NCI-H526 treated with DMSO at 0.1 percent for 48 hours (cell line): ENCODE measurements around the gene SEMA3C.

Experiments used
- DNase-seq: peaks from one replicate; lab custom pipeline; 2025; lab: John Stamatoyannopoulos, UW

Gene SEMA3C

DNA sequence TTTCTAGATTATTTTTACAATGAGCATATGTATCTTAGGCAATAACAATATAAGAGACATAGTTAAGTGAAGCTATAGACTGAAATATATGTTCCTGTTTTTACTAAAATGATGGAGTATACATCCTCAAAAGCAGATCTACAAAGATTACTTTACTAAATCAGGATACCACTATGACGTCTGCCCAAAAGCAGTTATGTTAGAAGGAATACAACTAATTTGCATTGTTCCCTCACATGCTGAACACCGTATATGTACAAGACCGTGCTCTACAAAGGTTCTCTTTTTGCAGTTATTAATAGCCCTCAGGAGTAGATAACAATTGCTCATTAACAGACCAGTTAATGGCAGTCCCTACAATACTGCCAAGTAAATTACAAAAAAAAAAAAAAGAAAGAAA is 143.0 kb downstream of the SEMA3C start:
- peak; percentile 58 for DNase-seq

DNA sequence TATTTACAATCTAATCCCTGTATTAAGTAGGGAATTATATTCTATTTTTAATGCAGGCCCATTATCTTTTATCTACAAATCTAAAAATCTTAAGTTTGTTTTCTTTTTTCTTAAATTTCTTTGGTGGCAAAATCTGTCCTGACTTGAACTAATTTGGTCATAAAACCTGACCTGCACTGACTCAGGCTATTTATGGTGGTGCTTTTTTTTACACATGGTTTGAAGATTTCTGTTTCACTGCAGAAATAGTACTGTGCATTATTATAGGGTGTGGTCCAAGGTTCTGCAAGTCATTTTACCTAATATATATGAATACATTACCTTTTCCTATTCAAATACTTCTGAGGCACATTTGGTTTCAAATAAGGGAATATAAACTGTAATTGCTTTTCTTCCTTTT is 143.4 kb downstream of the SEMA3C start:
- DNase-seq = peak; percentile 17

DNA sequence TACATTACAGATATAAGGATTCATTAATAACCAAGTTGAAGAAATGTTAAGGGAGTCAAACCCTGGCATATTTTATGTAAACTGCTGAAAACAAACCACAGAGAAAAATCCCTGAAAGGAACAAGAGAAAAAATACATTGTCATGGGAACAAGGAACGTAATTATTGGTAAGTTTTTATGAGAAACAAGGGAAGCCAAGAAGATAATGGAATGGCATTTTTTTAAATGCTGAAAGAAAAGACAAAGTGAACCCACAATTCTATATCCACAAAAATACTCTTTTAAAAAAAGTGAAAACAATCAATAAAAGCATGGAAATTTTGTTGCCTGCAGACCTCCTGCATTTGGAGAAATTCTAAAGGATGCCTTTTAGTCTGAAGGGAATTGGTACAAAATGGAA is 144.0 kb downstream of the SEMA3C start:
- DNase-seq = no peak

DNA sequence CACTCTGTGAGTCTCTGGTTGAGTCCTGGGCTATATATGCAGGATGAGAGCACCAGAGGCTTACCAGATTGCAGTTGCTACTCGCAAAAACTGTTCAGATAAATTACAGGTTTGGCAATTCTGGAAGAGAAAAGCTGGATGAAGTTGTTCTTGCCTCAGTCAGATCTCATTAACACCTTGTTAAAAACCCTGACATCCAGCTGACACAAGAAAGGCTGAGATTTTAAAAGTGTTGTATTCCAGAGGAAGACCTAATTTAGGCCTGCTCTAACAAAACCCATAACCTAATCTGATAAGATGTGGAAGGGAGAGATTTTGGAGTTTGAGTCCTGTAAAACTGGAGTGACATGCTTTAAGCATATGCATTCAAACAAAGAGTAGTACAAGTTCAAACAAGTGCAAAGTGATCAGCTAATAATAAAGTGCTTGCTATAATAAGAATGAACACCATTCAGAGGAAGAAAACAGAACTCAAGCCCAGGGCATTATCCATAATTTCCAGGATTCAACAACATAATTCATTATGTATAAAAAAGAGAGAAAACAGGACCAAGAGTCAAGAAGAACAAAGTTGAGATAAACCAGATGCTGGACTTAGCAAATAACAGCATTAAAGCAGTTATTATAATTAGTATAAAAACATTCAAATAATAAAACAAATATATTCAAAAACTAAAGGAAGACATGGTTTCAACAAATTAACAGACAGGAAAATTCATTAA is 144.9 kb downstream of the SEMA3C start:
- peak; percentile 27 for DNase-seq

DNA sequence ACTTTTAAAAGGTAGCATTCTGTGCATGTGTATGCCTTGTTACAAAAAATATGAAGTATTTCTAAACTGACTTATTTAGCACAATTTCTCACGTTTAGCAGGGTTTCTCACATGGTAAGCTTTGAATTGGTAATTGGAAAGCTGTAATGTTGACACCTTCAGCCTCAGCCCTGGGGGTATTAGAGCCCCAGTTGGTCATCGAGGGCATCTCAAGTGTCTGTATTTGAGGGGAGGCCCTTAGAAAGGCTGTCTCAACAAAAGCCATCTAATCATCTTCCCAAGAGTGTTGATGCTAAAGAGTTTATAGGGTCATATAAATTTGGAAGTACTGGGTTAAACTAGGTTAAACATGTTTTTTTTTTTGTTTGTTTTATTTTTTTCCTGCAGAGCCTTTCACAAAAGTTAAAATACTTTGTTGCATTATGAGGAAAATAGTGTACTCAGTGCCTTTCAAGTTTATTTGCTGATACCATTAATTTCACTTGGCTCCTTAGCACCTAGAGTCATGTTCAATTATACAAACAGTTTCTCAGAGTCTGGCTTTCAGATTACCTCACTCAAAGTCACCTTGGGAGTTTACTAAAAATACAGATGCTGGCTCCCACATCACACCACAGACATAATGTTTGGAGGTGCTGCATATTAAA is 146.4 kb downstream of the SEMA3C start:
- DNase-seq = no peak

DNA sequence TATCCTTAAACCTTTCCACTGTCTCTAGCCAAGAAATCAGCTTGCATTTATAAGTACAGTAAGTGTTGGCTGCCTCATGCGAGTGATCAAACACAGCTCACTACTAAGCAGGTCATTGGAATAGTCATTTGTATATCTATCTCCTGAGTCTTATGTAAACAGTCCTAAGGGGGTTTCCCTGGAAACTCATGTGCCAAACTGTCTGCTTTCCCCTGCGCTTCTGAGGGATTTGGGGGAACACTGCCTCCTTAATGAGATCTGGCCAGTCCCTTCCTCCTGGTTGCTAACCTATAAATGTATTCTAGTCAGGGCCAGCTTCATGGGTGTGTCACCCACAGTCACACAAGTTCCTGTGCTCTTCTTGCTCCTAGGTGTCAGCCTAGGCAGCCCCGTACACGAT is 147.3 kb downstream of the SEMA3C start:
- peak; percentile 95 for DNase-seq

DNA sequence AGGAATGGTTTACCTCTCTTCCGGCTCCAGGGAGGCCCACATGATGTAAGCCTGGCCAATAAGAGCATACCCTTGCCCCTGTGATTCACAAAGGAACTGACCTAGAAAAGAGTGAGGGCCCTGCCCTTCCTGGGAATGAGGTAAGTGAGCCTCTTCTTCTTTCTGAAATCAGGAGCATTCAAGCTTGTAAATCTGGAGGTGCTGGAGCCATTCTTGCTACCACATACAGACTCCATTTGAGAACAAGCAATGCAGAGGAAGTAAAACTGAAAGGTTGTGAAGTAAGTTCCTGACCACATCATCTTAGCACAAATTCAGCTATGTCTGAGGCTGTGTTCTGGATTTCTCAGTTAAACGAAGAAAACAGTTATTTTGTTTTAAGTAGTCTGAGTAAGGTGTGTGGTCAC is 148.2 kb downstream of the SEMA3C start:
- no peak for DNase-seq

DNA sequence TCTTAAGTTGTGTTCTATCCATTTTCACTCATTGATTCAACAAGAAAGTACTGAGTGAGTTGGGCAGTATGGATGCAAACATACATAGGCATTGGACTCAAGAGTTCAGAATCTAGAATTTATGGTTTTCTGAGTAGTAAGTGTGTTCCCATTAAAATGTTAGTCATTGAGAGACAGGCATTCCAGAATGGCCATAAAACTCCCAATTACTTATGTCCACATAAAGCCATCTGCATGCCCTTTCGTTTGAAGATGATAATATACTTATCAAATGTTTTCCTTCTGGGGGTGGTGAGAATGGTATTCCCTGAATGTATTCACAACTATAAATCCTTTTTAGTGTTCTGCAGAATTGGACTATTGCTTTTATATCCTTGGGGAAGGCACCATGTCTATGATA is 148.8 kb downstream of the SEMA3C start:
- DNase-seq = no peak

DNA sequence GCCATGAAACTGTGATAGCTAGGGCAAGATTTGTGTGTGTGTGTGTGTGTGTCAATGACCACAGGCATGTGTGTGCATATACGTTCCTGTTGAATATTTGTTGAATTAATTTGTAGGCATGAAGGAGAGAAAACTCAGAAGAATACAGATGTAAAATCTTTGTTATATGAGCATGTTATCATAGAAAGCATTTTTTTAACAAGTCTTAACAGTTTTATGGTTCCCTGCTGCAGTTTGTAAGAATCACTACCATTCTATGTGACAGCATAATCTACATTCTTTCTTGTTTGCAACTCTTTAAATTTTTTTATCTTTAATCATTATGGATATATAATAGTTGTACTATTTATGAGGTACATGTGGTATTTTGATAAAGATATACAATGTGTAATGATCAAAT is 150.1 kb downstream of the SEMA3C start:
- DNase-seq = no peak

DNA sequence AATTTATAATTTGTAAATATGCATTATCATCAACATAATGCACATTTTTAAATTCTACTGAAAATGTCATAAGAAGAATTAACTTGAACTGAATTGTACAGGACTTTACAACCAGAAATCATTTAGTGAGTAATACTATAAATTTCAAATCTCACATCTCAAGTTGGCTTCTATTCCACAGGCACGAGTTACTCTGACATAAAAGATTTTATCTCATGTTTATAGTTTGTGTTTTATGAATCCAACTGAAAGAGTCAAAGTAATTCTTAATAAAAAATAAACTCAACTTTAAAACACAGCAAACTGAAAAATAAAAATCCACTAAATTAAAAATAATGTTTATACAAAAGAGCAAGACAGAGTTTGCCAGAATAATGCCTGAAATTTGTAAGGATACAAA is 151.2 kb downstream of the SEMA3C start:
- no peak for DNase-seq

DNA sequence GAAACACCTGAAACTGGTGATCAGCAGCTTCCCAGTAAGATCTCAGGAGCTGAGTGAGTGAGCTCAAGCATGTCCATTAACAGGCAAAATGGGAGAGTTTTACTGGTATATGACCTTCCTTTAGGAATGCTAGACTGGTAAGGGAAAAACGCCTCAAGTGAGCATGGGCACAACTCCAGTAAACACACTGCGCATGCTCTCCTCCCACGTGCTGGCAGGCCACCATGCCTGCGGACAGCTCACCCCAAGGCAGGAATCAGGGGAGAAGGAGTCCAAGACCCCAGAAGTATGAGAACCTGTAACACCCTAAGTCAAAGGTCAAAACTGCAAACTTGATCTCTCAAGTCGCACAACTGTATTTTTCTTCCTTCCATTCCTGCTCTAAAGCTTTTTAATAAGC is 152.1 kb downstream of the SEMA3C start:
- no peak for DNase-seq

DNA sequence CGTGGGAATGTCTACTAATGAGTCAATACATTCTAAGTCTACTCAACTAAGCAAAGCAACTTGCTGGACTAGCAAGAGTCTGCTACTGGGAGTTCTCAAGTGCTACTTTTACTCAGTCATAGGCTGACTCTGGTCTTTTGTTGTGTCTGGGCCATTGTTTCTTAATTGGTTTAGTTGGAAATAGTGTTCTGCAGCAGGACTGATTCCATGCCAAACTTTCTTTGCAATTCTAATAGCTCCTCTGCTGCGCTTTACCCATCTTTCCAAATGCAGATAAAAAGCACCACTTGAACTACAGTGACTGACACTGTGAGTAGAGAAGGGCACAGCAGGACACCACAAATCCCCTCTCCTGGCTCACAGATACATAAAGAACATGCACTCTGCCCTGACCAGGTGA is 154.7 kb downstream of the SEMA3C start:
- DNase-seq = no peak

DNA sequence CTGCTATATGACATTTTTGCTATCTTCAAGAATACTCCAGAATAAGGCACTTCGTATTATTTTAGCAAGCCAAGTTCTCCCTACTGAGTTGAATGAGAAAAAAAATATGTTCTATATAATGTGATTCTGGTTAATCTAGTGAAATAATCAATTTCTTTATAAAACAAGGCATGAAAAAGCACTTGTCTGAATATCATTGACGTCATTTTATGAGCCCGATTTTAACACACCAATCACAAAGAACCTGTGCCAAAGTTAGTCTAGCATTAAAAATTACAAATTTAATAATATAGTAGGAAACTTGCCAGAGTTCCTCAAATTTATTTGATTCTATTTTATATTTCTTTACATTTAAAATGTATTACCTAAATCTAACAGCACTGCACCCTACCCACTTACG is 155.1 kb downstream of the SEMA3C start:
- no peak for DNase-seq

DNA sequence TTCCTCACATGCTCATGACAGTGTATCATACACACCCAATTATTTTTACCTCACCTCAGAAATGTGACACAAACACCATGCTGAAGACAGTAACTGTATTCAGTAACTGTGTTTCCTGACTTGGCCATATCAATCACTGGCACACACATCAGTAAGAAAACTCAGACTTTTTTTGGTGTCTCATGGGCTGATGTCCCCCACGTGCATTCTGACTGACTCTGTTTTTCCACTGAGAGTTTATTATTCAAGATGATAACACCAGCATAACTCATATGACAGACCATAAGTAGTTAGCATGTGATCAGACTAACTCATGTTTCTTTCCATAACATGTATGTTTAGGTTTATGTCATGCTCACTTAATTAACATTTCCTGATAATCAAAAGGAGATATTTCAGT is 155.6 kb downstream of the SEMA3C start:
- no peak for DNase-seq

DNA sequence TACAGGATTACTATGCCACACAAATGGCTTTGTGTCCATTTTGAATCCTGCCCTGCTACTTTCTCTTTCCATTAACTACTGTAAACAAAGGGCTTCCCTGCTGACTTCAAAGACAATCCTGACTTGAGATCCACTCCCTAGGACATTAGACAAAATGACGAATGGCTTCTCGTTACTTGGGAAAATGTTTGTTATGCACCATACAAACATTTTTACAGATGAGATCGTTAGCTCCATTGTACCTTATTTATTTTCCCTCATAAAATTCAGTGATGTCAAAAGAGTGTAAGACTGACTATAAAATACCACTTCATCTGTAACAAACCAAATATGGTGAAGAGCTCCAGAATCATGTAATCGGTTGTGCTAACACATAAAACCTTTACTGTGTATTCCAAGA is 158.6 kb downstream of the SEMA3C start:
- no peak for DNase-seq

DNA sequence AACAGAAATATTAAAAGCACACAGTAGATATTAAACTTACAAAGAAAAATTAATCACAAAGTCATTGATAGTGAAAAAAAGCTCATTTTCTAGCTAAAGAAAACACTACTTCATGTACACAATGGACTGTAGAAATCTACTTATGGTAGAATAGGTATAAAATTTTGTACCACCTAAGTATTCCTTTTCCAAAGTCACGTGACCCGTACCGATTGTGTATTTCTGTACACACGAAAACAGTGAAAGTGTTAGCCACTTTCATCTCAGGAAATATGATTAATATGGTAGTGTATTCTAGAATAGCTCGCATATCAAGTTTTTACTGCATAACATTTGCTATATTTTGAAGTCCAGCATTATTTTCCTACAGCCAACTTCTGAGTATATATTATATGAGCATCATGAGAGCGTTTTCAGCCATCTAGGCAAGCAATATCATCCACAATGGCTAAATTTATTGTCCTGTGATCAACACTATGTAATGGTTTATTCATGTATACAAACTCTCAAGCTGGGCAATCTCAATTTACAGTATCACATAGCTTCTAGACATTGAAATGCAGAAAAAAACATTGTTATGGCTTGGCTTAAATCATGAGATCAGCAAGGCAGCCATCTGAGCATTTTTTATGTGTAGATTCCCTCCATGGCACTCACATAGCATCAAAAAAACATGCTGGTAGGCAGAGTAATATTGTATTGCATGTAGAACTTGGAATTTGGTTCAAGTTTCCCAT is 165.7 kb downstream of the SEMA3C start:
- no peak for DNase-seq

DNA sequence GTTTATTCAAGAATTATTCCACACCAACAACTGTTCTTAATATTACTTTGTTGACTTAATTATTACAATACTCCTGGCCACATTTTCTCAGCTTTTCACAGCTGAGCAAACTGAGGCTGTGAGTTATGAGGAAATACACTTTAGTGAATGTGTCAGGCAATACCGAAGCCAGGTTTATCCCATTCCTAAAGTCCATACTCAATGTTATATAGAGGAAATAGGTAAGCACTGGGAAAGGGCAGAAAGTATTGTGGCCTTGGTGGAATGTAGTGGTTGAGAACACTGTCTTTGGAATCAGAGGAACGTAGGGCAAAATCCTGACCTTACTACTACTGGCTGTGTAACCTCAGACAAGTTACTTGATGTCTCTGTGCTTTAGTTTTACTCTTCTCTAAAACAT is 169.6 kb downstream of the SEMA3C start:
- no peak for DNase-seq

DNA sequence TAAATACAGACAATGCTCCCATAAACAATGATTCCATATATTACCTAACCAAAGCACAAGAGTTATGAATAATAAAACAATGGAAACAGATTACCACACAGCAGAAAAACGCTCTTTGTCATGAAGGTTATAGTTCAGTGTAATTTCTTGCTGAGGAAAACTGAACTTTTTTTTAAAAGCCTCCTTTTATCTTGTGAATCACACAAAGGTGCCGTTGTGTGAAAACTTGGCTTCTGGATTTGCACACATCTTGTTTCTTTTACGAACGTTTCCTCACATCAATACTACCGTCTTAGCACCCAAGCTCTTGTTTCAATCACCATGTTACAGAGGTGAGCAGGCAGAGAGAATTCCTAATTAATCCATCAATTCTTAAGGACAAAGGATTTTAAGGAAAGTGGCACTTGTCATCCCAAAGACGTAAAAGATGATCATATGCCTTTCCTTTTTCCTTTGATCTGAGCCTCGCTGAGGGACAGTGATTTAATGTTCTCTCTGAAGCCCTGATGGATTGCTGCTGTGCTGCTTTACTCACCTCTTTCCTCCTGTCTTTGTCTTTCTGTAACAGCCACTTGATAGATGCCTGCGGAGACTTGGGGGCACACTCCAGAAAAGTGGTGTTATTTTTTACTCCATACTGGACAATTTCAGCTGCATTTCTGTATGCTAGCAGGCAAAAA is 170.3 kb downstream of the SEMA3C start:
- no peak for DNase-seq

DNA sequence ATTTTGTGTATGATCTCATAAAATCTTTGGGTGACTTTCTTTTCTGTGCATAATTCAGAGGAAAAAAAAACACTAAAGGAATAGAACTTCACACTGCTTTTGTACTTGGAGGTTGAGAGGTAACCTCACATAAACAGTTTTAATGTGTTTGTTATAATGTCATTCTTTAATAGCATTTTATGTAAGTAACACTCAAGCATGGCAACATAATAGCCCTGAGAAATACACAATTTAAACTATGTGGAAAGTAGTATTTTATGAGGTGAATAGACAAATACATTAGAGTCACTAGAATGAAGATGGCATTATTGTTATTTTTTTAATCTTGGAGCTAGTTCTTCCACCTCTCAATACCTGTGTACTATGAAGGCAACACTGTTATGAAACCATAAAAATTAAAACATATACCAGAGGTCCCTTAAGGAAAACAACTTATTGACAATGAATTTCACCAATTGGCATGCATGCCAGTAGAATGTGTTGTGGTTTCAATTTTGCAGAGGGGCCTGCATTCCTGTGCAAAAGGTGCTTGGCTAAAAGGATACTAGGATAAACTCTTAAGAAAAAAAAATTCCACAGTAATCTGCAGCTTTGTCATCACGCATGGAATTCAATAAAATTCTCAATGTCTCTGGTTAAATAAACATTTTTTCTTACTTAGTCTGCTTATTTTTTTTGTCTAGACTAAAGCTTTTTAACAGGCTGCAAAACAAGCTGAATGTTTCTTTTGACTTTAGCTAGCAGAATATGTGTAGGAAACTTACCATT is 177.9 kb downstream of the SEMA3C start:
- no peak for DNase-seq

DNA sequence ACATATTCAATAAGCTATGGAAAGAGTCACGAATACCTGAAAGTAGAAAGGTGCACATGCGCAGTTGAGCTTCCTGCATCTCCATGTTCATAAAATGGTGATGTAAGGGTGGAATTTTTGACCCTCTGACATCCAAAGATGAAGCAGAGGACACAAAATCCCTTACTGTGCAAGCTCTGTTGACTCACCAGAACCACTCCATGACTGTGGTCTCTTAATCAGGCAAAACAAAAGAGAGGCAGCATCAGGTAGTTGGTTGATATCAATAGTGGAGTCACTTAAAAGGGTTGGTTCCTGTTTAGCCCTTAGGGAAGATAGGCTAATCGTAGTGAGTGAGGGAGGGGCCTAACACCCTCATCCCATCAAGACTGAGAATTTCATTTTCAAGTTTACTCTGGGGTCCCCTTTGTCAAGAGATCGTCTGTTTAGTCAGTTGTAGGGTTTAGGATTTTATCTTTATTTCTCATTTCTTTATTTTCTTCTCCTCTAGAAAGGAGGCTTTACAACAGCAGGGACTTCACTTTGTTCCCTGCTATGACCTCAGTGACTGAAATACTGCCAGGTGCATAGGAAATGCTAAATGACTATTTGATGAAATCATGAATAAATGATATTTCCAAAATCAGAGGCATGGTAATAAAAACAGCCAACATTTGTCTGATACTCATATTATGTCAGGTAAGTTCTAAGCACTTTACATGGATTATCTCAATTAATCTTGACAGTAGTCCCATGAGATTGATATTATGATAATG is 182.3 kb downstream of the SEMA3C start:
- no peak for DNase-seq

DNA sequence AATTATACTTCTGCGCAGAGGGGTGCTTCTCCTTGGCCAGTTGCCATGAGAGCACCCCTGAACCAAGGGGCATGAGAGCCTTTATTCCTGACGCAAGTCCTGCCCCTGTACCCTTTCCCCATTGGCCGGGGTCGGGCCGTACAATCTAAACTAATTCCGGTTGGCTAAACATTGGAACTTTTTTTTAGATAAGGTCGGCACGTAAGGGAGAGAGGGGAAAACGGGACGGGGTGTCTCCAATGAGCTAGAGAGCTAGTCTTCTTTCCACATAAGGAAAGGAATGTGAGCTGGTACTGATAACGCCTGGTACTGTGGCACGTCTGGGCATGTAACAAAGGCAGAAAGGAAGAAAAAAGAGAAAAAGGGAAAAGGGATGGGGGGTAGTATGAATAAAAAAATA is 183.5 kb downstream of the SEMA3C start:
- DNase-seq = no peak
